Endothelial cell of umbilical vein (primary cell): ENCODE measurements around the gene CDR2L. TPM values are rescaled to one million over a fixed set of nuclear protein-coding genes. Genes with fewer than 3 reads are reported as not detected.

Experiments
- BruUV-seq: library from RNA; stranded (reverse); fragments of 400-500 nt; replicated peaks from 2 replicates; lab custom pipeline; 2021; lab: Mats Ljungman, UMichigan
- CTCF ChIA-PET: fragments of 300-600, 350-600 bp; sonication (Branson Sonifier 250); formaldehyde crosslinking; loops from one replicate; lab custom pipeline; 2021; ENCODE audit warnings: antibody characterized with exemption, inconsistent platforms; lab: Charles Lee
- POLR2A ChIA-PET: fragments of 300-600, 350-600 bp; sonication (Branson Sonifier 250); formaldehyde crosslinking; loops from one replicate; lab custom pipeline; 2021; ENCODE audit warnings: antibody characterized with exemption, inconsistent platforms; lab: Charles Lee
- DNase-seq: peaks from one replicate; pipeline ENCODE4 v3.0.0-alpha.2; 2011; ENCODE audit warnings: low read depth, low spot score
- FAIRE-seq: peaks from 2 replicates; lab custom pipeline; 2011; peaks lifted over from hg19 to GRCh38; lab: Jason Lieb, UNC
- H2AFZ ChIP-seq: 2 replicates; pipeline ENCODE4 v1.6.0; 2012; ENCODE audit warnings: low read depth, low read length, control low read depth, inconsistent platforms
- H3K27ac ChIP-seq: 2 replicates; pipeline ENCODE4 v1.5.1; 2011; ENCODE audit warnings: low read depth, mild to moderate bottlenecking, control low read depth, low read length, moderate library complexity; ENCODE audit not compliant: insufficient read depth
- H3K27me3 ChIP-seq, 2 experiments: 2 replicates each; pipeline versions ENCODE4 v1.6.0 to v1.6.1; 2011; ENCODE audit warnings: low read length in 2 of 2, mixed read lengths in 1 of 2; ENCODE audit not compliant: control insufficient read depth in 2 of 2, insufficient read depth in 2 of 2
- H3K36me3 ChIP-seq, 2 experiments: 2 replicates in 1 of 2; 3 replicates in 1 of 2; pipeline ENCODE4 v1.5.1; 2011; ENCODE audit warnings: low read length in 2 of 2, mild to moderate bottlenecking in 1 of 2, moderate library complexity in 1 of 2; ENCODE audit not compliant: control insufficient read depth in 2 of 2, insufficient read depth in 2 of 2; ENCODE audit errors: extremely low read depth in 1 of 2
- H3K4me1 ChIP-seq: 3 replicates; pipeline ENCODE4 v1.5.1; 2011; ENCODE audit warnings: mild to moderate bottlenecking, low read length; ENCODE audit not compliant: control insufficient read depth, insufficient read depth; ENCODE audit errors: extremely low read depth
- H3K4me2 ChIP-seq: 2 replicates; pipeline ENCODE4 v1.6.1; 2011; ENCODE audit warnings: low read length, control low read depth, mixed read lengths; ENCODE audit not compliant: insufficient read depth
- H3K4me3 ChIP-seq, 3 experiments: fragments of 200-600 bp in 1 of 3; sonication (generic), shearing (Covaris generic) in 1 of 3; replicated peaks in 1 of 3; 2 replicates each; pipeline ENCODE4 v1.5.1; 2011 to 2016; ENCODE audit warnings: control low read depth in 3 of 3, low read length in 3 of 3, mild to moderate bottlenecking in 2 of 3, inconsistent platforms in 1 of 3, low read depth in 1 of 3, moderate library complexity in 1 of 3; ENCODE audit not compliant: insufficient read depth in 1 of 3
- H3K79me2 ChIP-seq: 2 replicates; pipeline ENCODE4 v1.6.0; 2012; ENCODE audit warnings: low read length, inconsistent platforms; ENCODE audit not compliant: control insufficient read depth, insufficient read depth
- H3K9ac ChIP-seq: replicated peaks from 2 replicates; pipeline ENCODE3; 2011; ENCODE audit warnings: low read length, control low read depth; ENCODE audit not compliant: insufficient read depth; ENCODE audit errors: extremely low read depth
- H3K9me1 ChIP-seq: replicated peaks from 3 replicates; pipeline ENCODE4 v1.6.0; 2011; ENCODE audit warnings: mild to moderate bottlenecking, low read length; ENCODE audit not compliant: control insufficient read depth, insufficient read depth; ENCODE audit errors: extremely low read depth
- H3K9me3 ChIP-seq: replicated peaks from 2 replicates; pipeline ENCODE4 v1.5.1; 2012; ENCODE audit warnings: low read length, inconsistent platforms; ENCODE audit not compliant: control insufficient read depth, insufficient read depth
- H4K20me1 ChIP-seq: replicated peaks from 2 replicates; pipeline ENCODE3; 2011; ENCODE audit warnings: mild to moderate bottlenecking, low read length; ENCODE audit not compliant: control insufficient read depth, insufficient read depth; ENCODE audit errors: extremely low read depth
- CTCF ChIP-seq, 2 donors: IDR thresholded peaks; 1 replicate in 1 of 2; 2 replicates in 1 of 2; pipeline ENCODE4 v1.5.1; 2011; ENCODE audit warnings: low read length in 2 of 2, mild to moderate bottlenecking in 2 of 2, moderate library complexity in 2 of 2, control low read depth in 1 of 2, inconsistent platforms in 1 of 2, low read depth in 1 of 2; ENCODE audit not compliant: insufficient read depth in 1 of 2; ENCODE audit errors: extremely low read depth in 1 of 2
- EZH2 ChIP-seq: IDR thresholded peaks from 2 replicates; pipeline ENCODE4 v1.6.1; 2012; ENCODE audit warnings: borderline replicate concordance, low read depth, mild to moderate bottlenecking, moderate library complexity, low read length, inconsistent platforms; ENCODE audit not compliant: severe bottlenecking
- FOS ChIP-seq: IDR thresholded peaks from 2 replicates; pipeline ENCODE4 v1.6.1; 2011; ENCODE audit warnings: mild to moderate bottlenecking, low read length, moderate library complexity, borderline replicate concordance; ENCODE audit not compliant: insufficient read depth
- GATA2 ChIP-seq: IDR thresholded peaks from 2 replicates; pipeline ENCODE4 v1.7.0; 2011; ENCODE audit warnings: low read depth, mild to moderate bottlenecking, moderate library complexity, mixed read lengths, low read length; ENCODE audit not compliant: insufficient read length, insufficient read depth
- JUN ChIP-seq: IDR thresholded peaks from 2 replicates; pipeline ENCODE4 v1.6.1; 2011; ENCODE audit warnings: borderline replicate concordance, low read depth; ENCODE audit not compliant: insufficient read length, insufficient read depth
- MAX ChIP-seq: IDR thresholded peaks from 2 replicates; pipeline ENCODE4 v1.6.1; 2011; ENCODE audit not compliant: insufficient read depth, insufficient read length
- MYC ChIP-seq: IDR thresholded peaks from one replicate; pipeline ENCODE4 v1.6.1; 2011; ENCODE audit warnings: mild to moderate bottlenecking, low read depth, low read length
- POLR2A ChIP-seq: IDR thresholded peaks from 2 replicates; pipeline ENCODE4 v1.6.1; 2012; ENCODE audit warnings: low read depth, mild to moderate bottlenecking, control low read depth, low read length
- POLR2AphosphoS5 ChIP-seq: IDR thresholded peaks from 2 replicates; pipeline ENCODE4 v1.6.1; 2012; ENCODE audit warnings: low read depth, mild to moderate bottlenecking, control low read depth, low read length, moderate library complexity; ENCODE audit not compliant: insufficient read depth
- dilution Hi-C: fragments of 300-500 bp; cut with MboI; formaldehyde crosslinking; loops from one replicate; pipeline ENCODE4 v1.15.0; 2019; ENCODE audit warnings: low sequenced_read_pairs; ENCODE audit not compliant: extremely low pct_ligation_motif_present
- intact Hi-C: fragments of 100-400 bp; cut with micrococcal nuclease; formaldehyde crosslinking; loops from one replicate; pipeline ENCODE4 v1.10.0; 2022
- polyA plus RNA-seq, 4 experiments: library from polyadenylated mRNA; depleted of rRNA in 3 of 4; stranded (reverse) in 3 of 4; unstranded in 1 of 4; fragments of >200 nt; gene quantifications; 2 replicates each; pipeline versions ENCODE4 v1.2.1 to v1.2.3, GENCODE V29; 2011 to 2012; ENCODE audit warnings: missing spikeins in 1 of 4
- total RNA-seq: library from RNA; stranded (reverse); gene quantifications from 2 replicates; pipeline ENCODE4 v1.2.3, GENCODE V29; 2021

The CDR2L gene
- total and polyA plus RNA-seq, 2 donors (not counting 3 experiments of a cell fraction or from before 2014, with no cell fraction given): 22.2 to 34.9 TPM

GRCh38 chr17:74977802-74978201, 9.6 kb upstream of the CDR2L start:
- no peak for TF ChIP-seq MAX
- TF ChIP-seq POLR2AphosphoS5: no peak
- BruUV-seq: no TSS peak
- intact Hi-C loops (no loop called here), dilution Hi-C loops (no loop called here)
- Histone ChIP-seq H3K27me3 (peaks cover 5 to 6% of the 10 kb centered on the region in 2 experiments), H3K79me2 (no peaks in the 10 kb centered on the region), H3K9ac (no peak overlapping the region), H3K9me3 (no peaks in the 10 kb centered on the region), H4K20me1 (no peaks in the 10 kb centered on the region), H3K9me1 (no peaks in the 10 kb centered on the region), H3K4me2 (no peak overlapping the region), H2AFZ (no peak overlapping the region), H3K36me3 (no peaks in the 10 kb centered on the region), H3K27ac (no peak overlapping the region), H3K4me3 (no peak overlapping the region), H3K4me1 (peaks cover 11% of the 10 kb centered on the region)
- ChIA-PET CTCF (interaction anchor here (1.7 kb wide), 1 partner anchor 14 kb away, joined by 3 read pairs; no protein-coding TSS in a partner anchor), POLR2A (no interaction called here)
- FAIRE-seq: no peak
- DNase-seq: no peak

GRCh38 chr17:74978240-74978639, 9.2 kb upstream of the CDR2L start:
- intact Hi-C loops (no loop called here), dilution Hi-C loops (no loop called here)
- H3K27me3 ChIP-seq: peaks cover 3 to 6% of the 10 kb centered on the region in 2 experiments
- H3K4me2 ChIP-seq: no peak overlapping the region
- H3K4me3 ChIP-seq: no peak overlapping the region
- no peaks in the 10 kb centered on the region for H4K20me1 ChIP-seq
- H3K79me2 ChIP-seq: no peaks in the 10 kb centered on the region
- H3K4me1 ChIP-seq: peaks cover 11% of the 10 kb centered on the region
- H3K36me3 ChIP-seq: no peaks in the 10 kb centered on the region
- no peak overlapping the region for H3K9ac ChIP-seq
- no TSS peak for BruUV-seq
- DNase-seq (no peak), FAIRE-seq (no peak)
- no peaks in the 10 kb centered on the region for H3K9me3 ChIP-seq
- ChIA-PET POLR2A (no interaction called here), CTCF (no interaction called here)
- no peak overlapping the region for H3K27ac ChIP-seq
- H2AFZ ChIP-seq: no peak overlapping the region
- H3K9me1 ChIP-seq: no peaks in the 10 kb centered on the region
- TF ChIP-seq MYC: no peak
- TF ChIP-seq CTCF (IDR thresholded peaks at IDR 0.05; ENCODE audit: extremely low read depth in 1 of 2, insufficient read depth in 1 of 2, low read depth in 1 of 2, low read length in 2 of 2): no peak
- no peak for TF ChIP-seq POLR2AphosphoS5
- TF ChIP-seq MAX: no peak
- TF ChIP-seq EZH2: no peak
- TF ChIP-seq JUN: no peak
- no peak for TF ChIP-seq POLR2A
- no peak for TF ChIP-seq FOS
- TF ChIP-seq GATA2: no peak
